Mucosa of descending colon (tissue), 3 donors: Measurements from ENCODE around the gene SAMD11. TPM values are rescaled to one million over a fixed set of nuclear protein-coding genes. Genes with fewer than 3 reads are reported as not detected.

ENCODE experiments used
- ATAC-seq: fragments of 200-7000 bp; cut with Tn5 transposase; one replicate; pipeline ENCODE4 v1.9.1; 2020; ENCODE audit warnings: mild to moderate bottlenecking, moderate library complexity
- DNase-seq, 3 donors: peaks; one replicate each; pipeline ENCODE4 v3.0.0-alpha.2; 2020
- H3K36me3 ChIP-seq: fragments of 200-600 bp; one replicate; pipeline ENCODE4 v1.8.0; 2021; ENCODE audit warnings: low read depth, mild to moderate bottlenecking
- H3K4me1 ChIP-seq: fragments of 200-600 bp; one replicate; pipeline ENCODE4 v1.8.0; 2021; ENCODE audit warnings: low read depth, mild to moderate bottlenecking
- H3K4me3 ChIP-seq: fragments of 200-600 bp; one replicate; pipeline ENCODE4 v1.8.0; 2021; ENCODE audit warnings: mild to moderate bottlenecking
- H3K9me3 ChIP-seq: fragments of 200-600 bp; one replicate; pipeline ENCODE4 v1.8.0; 2021; ENCODE audit warnings: mild to moderate bottlenecking
- CTCF ChIP-seq: fragments of 200-600 bp; IDR thresholded peaks from one replicate; pipeline ENCODE4 v1.8.0; 2022; ENCODE audit warnings: antibody characterized with exemption, mild to moderate bottlenecking
- intact Hi-C, 2 donors: fragments of 100-400 bp; cut with DNase I in 1 of 2; cut with micrococcal nuclease in 1 of 2; formaldehyde crosslinking; loops; one replicate each; pipeline versions ENCODE4 v1.11.0 to v1.11.1; 2022; cut with DNase I, micrococcal nuclease
- total RNA-seq, 3 donors: library from RNA; stranded (reverse); fragmentation: NEBNext Ultra II Directional in 2 of 3; extraction: Animal tissue kit (Norgen Biotek cat#: 25700) in 2 of 3; gene quantifications; one replicate each; pipeline versions ENCODE4 v1.2.1 to v1.2.4, GENCODE V29; 2021 to 2023
- donor health status: DM: no; HTN: no; CAD: no; lungs with moderate emphysema.
- donor health status: DM: no; HTN: no; CAD: no.
- donor health status: DM: no; HTN: yes; CAD: no.

Gene SAMD11
- total RNA-seq, 3 donors from 2014 or later, result 2.2 to 4.3 (median 2.7) TPM

GRCh38 chr1:899636-900317 is 23.9 kb upstream of the SAMD11 start:
- H3K4me1 ChIP-seq, result no peaks in the 10 kb centered on the region
- no peak for ATAC-seq
- intact Hi-C loops, result no loop called here

GRCh38 chr1:901108-901859 is 22.4 kb upstream of the SAMD11 start:
- Histone ChIP-seq H3K4me1 (peaks cover 7% of the 10 kb centered on the region), H3K4me3 (no peak overlapping the region), H3K9me3 (no peaks in the 10 kb centered on the region), H3K36me3 (no peaks in the 10 kb centered on the region)
- intact Hi-C loops, result no loop called here
- no peak for ATAC-seq
- no peak for TF ChIP-seq CTCF
- DNase-seq, result no peak

More at GRCh38 chr1:899636-900317, 23.9 kb upstream of the SAMD11 start:
- no peak for TF ChIP-seq CTCF
- Histone ChIP-seq H3K36me3 (no peaks in the 10 kb centered on the region), H3K9me3 (no peaks in the 10 kb centered on the region), H3K4me3 (no peak overlapping the region)
- no peak for DNase-seq

DNA sequence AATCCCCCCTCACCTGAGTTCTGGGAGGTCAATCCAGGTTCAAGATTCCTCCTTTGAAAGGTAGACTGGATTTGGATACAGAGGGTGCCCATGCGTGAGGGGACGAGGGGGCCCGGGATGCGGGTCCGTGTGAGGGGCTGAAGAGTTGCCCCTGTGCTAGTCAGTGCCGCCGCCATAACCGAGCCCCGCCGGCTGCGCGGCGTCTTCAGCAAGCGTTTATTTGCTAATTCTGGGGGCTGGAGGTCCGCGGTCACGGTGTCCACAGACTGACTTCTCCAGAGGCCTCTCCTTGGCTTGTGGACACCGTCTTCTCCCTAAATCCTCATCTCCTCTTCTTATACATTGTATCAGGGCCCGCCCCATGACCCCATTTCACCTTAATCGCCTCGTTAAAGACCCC is 20.9 kb upstream of the SAMD11 start:
- DNase-seq (peak in 1 of 3 donors; percentile 44), ATAC-seq (no peak)
- intact Hi-C loops, result no loop called here
- no peak overlapping the region for H3K4me3 ChIP-seq
- no peak for TF ChIP-seq CTCF
- H3K9me3 ChIP-seq, result no peaks in the 10 kb centered on the region
- H3K4me1 ChIP-seq, result peaks cover 11% of the 10 kb centered on the region
- no peaks in the 10 kb centered on the region for H3K36me3 ChIP-seq

- DNase-seq, result no peak
- Histone ChIP-seq H3K9me3 (no peaks in the 10 kb centered on the region), H3K4me3 (no peak overlapping the region), H3K4me1 (peaks cover 11% of the 10 kb centered on the region), H3K36me3 (no peaks in the 10 kb centered on the region)
- intact Hi-C loops, result no loop called here
- no peak for ATAC-seq
- no peak for TF ChIP-seq CTCF
Observed at GRCh38 chr1:903305-903704, 20.4 kb upstream of the SAMD11 start.

DNA sequence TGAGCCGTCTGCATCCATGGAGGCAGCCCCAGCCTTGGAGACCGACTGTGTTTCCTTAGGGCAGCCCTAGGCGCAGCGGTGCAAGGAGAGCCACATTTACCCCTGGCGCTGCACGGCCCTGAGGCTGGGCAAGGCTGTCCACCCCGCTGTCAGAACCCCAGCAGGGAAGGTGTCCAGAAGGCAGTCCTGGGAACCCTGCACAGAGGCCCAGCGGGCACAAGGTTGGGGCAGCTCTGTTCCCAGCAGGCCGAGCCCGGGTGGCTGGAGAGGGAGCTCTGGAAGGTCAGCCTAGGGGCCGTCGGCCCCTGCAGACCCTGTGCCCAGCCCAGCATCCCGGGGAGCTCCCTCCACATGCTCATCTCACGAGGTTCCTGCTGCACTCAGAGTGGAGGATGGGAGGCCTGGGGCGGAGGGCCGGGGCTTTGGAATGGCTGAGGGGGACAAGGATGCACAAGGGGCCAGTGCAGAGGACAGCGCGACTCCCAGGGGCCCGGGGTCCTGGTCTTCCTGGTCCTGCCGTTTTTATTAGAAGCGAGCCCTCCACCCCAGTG is 19.9 kb upstream of the SAMD11 start:
- H3K4me3 ChIP-seq, result no peak overlapping the region
- intact Hi-C loops, result no loop called here
- H3K9me3 ChIP-seq, result no peaks in the 10 kb centered on the region
- H3K4me1 ChIP-seq, result peaks cover 11% of the 10 kb centered on the region
- peak in 2 of 3 donors; percentile 33 to 52 for DNase-seq
- no peak for TF ChIP-seq CTCF
- no peaks in the 10 kb centered on the region for H3K36me3 ChIP-seq
- ATAC-seq, result no peak
